ENCODE measurements around the gene TBC1D14. TPM values are rescaled to one million over a fixed set of nuclear protein-coding genes. Genes with fewer than 3 reads are reported as not detected.

The TBC1D14 gene
- polyA plus RNA-seq, 1 of the 3 experiments (the other 2 are of a cell fraction) = 39.5 TPM

GRCh38 chr4:7023901-7024300 lies 114.3 kb downstream of the TBC1D14 start:
- Histone ChIP-seq H3K9ac (no peak overlapping the region), H3K36me3 (replicated peaks in 1 of 2; ENCODE audit: control insufficient read depth in 1 of 2, insufficient read depth in 2 of 2, low read length in 1 of 2) (peaks cover 7 to 9% of the 10 kb centered on the region in 2 experiments), H2AFZ (ENCODE audit: low read depth) (no peak overlapping the region), H3K79me2 (ENCODE audit: insufficient read depth) (no peaks in the 10 kb centered on the region; the same call in 1 of the 2 replicates), H4K20me1 (ENCODE audit: insufficient read depth) (no peaks in the 10 kb centered on the region), H3K4me3 (ENCODE audit: low read depth in 2 of 2, low read length in 1 of 2) (no peak overlapping the region), H3K4me1 (ENCODE audit: control insufficient read depth in 1 of 2, insufficient read depth in 2 of 2, low read depth in 1 of 2, low read length in 1 of 2) (peaks cover 0 to 6% of the 10 kb centered on the region in 2 experiments; a peak in 1 of 4 replicates), H3K4me2 (no peak overlapping the region), H3K9me3 (no peaks in the 10 kb centered on the region), H3K27me3 (ENCODE audit: insufficient read depth) (no peaks in the 10 kb centered on the region), H3K9me2 (no peaks in the 10 kb centered on the region), H3K27ac (ENCODE audit: low read depth in 2 of 2, low read length in 1 of 2) (no peak overlapping the region), H3F3A (replicated peaks; ENCODE audit: insufficient read depth) (no peaks in the 10 kb centered on the region)
- no peak for DNase-seq
- ChIA-PET CTCF (interaction anchor here (0.8 to 1.3 kb wide), 3 partner anchors 19 to 1525 kb away, joined by 3 to 4 read pairs (median 4); partner anchors contain the start of gene TADA2B), POLR2A (no interaction called here)
- 100% methylated on average over 3 of the region's 12 CpGs for WGBS (ENCODE audit: low lambda C conversion rate)
- no peak for TF ChIP-seq GATA2 (CRISPR knock-in tag; IDR thresholded peaks at IDR 0.05)
- no peak for TF ChIP-seq CHD2 (IDR thresholded peaks at IDR 0.05; ENCODE audit: low read length, partially characterized antibody)
- TF ChIP-seq, protein P1, sequence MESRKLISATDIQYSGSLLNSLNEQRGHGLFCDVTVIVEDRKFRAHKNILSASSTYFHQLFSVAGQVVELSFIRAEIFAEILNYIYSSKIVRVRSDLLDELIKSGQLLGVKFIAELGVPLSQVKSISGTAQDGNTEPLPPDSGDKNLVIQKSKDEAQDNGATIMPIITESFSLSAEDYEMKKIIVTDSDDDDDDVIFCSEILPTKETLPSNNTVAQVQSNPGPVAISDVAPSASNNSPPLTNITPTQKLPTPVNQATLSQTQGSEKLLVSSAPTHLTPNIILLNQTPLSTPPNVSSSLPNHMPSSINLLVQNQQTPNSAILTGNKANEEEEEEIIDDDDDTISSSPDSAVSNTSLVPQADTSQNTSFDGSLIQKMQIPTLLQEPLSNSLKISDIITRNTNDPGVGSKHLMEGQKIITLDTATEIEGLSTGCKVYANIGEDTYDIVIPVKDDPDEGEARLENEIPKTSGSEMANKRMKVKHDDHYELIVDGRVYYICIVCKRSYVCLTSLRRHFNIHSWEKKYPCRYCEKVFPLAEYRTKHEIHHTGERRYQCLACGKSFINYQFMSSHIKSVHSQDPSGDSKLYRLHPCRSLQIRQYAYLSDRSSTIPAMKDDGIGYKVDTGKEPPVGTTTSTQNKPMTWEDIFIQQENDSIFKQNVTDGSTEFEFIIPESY (IDR thresholded peaks at IDR 0.05; ENCODE audit: borderline replicate concordance, low read depth) = no peak
- TF ChIP-seq, protein P2, sequence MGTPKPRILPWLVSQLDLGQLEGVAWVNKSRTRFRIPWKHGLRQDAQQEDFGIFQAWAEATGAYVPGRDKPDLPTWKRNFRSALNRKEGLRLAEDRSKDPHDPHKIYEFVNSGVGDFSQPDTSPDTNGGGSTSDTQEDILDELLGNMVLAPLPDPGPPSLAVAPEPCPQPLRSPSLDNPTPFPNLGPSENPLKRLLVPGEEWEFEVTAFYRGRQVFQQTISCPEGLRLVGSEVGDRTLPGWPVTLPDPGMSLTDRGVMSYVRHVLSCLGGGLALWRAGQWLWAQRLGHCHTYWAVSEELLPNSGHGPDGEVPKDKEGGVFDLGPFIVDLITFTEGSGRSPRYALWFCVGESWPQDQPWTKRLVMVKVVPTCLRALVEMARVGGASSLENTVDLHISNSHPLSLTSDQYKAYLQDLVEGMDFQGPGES (IDR thresholded peaks at IDR 0.05; ENCODE audit: low read depth, low read length) = no peak
- TF ChIP-seq SMC3 (IDR thresholded peaks at IDR 0.05; ENCODE audit: low read depth, low read length) = no peak
- no peak for TF ChIP-seq RXRA (IDR thresholded peaks at IDR 0.05; ENCODE audit: borderline replicate concordance, low read depth)
- no peak for TF ChIP-seq TAF1 (IDR thresholded peaks at IDR 0.05; ENCODE audit: borderline replicate concordance, low read depth, low read length)

DNA sequence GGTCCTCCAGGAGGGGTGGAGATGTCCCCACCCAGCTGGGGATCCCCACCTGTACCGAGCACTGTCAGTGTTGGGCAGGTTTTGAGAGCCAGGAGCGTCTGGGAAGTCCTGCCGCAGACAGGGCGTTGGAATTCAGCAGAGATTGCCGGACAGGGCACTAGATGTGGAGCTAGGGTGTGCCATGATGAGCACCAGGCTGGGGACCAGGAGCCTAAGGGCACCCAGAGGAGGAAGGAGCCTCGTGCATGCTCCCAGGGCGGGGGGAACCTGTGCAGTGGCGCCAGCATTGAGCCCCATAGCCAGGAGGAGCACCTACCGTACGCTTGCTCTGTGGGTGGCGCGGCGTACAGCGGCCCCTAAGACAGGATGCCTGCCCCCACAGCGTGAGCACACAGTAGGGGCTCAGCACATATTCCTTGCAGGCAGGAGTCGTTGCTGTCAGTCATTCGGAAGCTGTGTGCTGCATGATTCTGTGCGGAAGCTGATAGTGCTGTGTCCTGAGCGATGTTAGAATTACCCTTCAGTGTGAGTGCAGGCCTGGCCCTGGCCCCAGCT lies 114.8 kb downstream of the TBC1D14 start:
- Histone ChIP-seq H3K79me2 (ENCODE audit: insufficient read depth) (no peaks in the 10 kb centered on the region; the same call in 1 of the 2 replicates), H3K4me3 (ENCODE audit: low read depth in 2 of 2, low read length in 1 of 2) (no peak overlapping the region), H3K4me2 (no peak overlapping the region), H3K4me1 (ENCODE audit: control insufficient read depth in 1 of 2, insufficient read depth in 2 of 2, low read depth in 1 of 2, low read length in 1 of 2) (peaks cover 0 to 6% of the 10 kb centered on the region in 2 experiments; a peak in 1 of 4 replicates), H3K9me3 (no peaks in the 10 kb centered on the region), H3K36me3 (replicated peaks in 1 of 2; ENCODE audit: control insufficient read depth in 1 of 2, insufficient read depth in 2 of 2, low read length in 1 of 2) (peaks cover 5 to 9% of the 10 kb centered on the region in 2 experiments), H3F3A (replicated peaks; ENCODE audit: insufficient read depth) (no peaks in the 10 kb centered on the region), H3K9me2 (no peaks in the 10 kb centered on the region), H3K27me3 (ENCODE audit: insufficient read depth) (no peaks in the 10 kb centered on the region), H2AFZ (ENCODE audit: low read depth) (no peak overlapping the region), H3K9ac (no peak overlapping the region), H4K20me1 (ENCODE audit: insufficient read depth) (no peaks in the 10 kb centered on the region), H3K27ac (ENCODE audit: low read depth in 2 of 2, low read length in 1 of 2) (no peak overlapping the region)
- CTCF ChIA-PET = interaction anchor here (1.0 to 1.3 kb wide), 2 partner anchors 18 to 33 kb away, joined by 4 read pairs; partner anchors contain the start of gene TADA2B
- WGBS (ENCODE audit: low lambda C conversion rate) = 96% methylated on average over 5 of the region's 19 CpGs
- POLR2A ChIA-PET = no interaction called here
- no peak for DNase-seq
- no peak for TF ChIP-seq MEF2A (IDR thresholded peaks at IDR 0.05; ENCODE audit: borderline replicate concordance, low read depth)
- no peak for TF ChIP-seq SIN3A (IDR thresholded peaks at IDR 0.05; ENCODE audit: borderline replicate concordance, low read depth, low read length)
- no peak for TF ChIP-seq GABPA (IDR thresholded peaks at IDR 0.05; ENCODE audit: low read depth)
- TF ChIP-seq EP300 (IDR thresholded peaks at IDR 0.05; ENCODE audit: borderline replicate concordance in 1 of 2, low read depth in 1 of 2, low read length in 1 of 2) = no peak
- TF ChIP-seq, protein P3, sequence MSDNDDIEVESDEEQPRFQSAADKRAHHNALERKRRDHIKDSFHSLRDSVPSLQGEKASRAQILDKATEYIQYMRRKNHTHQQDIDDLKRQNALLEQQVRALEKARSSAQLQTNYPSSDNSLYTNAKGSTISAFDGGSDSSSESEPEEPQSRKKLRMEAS (IDR thresholded peaks at IDR 0.05; ENCODE audit: low read depth) = no peak
- no peak for TF ChIP-seq PBX3 (IDR thresholded peaks at IDR 0.05)
- TF ChIP-seq MXI1 (IDR thresholded peaks at IDR 0.05; ENCODE audit: low read depth, low read length) = no peak
- TF ChIP-seq FOXJ3 (CRISPR knock-in tag; IDR thresholded peaks at IDR 0.05) = no peak
- TF ChIP-seq RFX5 (IDR thresholded peaks at IDR 0.05; ENCODE audit: low read length) = no peak
- TF ChIP-seq USF1 (IDR thresholded peaks at IDR 0.05; ENCODE audit: borderline replicate concordance, low read depth) = no peak
- TF ChIP-seq, protein P2 (IDR thresholded peaks at IDR 0.05; ENCODE audit: low read depth, low read length) = no peak
